HG03139 (cell line): Measurements from ENCODE around the gene RRN3.
A peak's percentile ranks its signal among the peaks of the same experiment; 100 is the strongest.
"Not testable (repeated sequence)": the region's sequence is repeated elsewhere in the genome, so short reads cannot be mapped to it uniquely, and the experiment has no call there.

ENCODE experiments used
- ATAC-seq: cut with Tn5 transposase; IDR thresholded peaks from one replicate; pipeline ENCODE4 v1.9.1; 2021; ENCODE audit not compliant: unreplicated experiment

Gene RRN3

DNA sequence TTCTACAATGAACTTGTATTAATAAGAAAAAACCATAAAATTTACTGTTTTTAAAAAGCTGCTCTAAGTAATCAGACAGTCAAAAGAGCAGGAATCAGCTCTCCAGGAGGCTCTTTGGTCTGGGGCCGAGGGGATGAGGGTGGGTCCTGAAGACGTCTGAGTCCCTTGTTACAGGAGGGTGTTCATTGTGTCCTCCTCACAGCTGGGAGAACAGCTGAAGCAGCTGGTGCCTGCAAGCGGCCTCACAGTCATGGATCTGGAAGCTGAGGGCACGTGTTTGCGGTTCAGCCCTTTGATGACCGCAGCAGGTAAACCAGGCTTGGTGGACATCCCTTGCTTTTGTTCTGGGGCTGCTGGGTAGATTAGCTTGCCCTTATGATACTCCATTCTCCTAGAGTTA lies 64.3 kb downstream of the RRN3 start:
- not testable (repeated sequence) for ATAC-seq

DNA sequence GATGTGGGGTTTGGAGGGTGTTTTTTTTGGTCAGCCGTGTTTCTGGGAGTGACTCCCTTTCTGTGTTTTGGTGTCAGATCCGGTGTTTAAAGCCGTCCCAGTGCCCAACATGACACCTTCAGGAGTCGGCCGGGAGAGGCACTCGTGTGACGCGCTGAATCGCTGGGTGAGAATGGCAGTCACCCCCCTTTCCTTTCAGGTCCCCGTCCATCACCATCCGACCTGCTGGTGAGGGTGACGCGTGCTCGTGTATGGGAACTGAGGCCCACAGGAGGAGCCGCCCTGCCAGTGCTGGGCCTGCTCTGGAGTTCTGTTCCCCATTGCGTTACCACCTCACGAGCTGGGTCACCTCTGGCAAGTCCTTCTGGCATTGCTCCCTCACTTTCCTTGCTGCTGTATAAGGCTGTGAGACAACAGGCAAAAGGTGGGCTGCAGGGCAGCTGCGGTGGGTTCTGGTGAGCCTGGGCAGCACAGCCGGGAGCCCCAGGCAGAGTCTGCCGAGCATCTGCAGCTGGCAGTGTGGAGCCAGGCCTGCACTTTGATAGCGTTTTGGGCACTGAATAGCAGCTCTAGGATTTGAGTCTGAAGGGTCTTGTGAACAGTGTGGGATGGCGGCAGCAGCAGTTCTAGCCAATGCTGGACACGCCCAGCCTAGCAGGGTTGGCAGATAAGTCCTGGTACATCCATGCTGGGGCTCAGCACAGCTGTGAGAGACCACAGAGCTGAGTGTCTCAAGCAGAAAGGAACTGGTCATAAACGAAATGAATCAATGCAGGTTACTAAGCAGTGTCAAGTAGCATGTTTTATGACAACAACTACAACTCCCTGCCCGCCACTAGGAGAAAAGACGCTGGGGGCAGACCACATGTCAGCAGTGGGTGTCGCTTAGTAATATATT lies 65.0 kb downstream of the RRN3 start:
- ATAC-seq, result not testable (repeated sequence)

DNA sequence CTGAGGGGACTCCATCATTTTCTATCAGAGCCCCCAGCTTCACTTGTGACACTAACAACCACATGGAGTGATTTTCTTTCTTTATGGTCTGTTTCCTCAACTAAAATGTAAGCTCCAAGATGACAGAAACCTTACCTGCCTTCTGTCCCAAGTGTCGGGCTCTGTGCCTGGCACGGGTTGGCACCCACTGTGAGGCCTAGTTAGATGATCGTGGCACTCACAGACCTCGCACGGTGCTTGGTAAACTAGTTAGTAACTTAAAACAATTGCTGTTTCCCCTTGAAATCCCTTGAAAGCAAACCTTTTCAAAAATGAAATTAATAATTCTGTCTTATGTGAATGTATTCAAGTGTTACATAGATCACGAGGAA lies 65.7 kb downstream of the RRN3 start:
- not testable (repeated sequence) for ATAC-seq

DNA sequence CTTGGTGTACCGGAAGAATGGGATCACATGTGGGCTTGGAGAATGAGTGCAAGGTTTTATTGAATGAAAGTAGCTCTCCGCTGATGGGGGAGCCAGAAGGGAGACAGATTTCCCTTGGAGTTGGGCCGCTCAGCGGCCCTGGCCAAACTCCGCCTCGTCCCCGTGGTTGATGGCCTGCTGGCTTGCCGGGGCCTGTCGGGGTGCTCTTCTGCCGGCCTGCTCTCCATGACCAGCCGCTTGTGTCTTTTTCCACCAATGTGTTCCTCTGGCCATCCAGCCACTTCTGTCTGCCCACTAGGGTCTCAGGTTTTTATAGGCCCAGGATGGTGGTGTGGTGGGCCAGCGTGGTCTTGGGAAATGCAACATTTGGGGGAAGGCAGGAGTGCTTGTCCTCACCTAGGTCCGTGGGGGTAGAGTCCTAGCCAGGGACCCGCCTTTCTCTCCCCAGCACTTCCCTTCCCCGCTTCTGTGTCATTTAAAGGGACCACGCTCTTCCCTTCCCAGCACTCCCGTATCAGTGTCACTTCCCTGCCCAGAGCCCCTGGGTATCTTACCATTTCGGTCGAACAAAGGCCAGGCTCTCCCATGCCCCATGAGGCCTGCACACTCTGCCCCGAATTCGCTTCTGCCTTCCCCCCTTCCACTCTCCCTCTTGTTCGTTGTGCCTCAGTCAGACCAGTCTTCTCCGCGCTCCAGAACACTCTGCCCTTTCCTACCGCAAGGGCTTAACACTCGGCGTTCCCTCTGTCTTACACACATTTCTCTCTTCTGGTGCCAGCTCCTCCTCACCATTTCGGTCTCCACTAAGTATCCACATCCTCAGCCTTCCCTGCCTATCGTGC lies 66.3 kb downstream of the RRN3 start:
- ATAC-seq, result not testable (repeated sequence)

DNA sequence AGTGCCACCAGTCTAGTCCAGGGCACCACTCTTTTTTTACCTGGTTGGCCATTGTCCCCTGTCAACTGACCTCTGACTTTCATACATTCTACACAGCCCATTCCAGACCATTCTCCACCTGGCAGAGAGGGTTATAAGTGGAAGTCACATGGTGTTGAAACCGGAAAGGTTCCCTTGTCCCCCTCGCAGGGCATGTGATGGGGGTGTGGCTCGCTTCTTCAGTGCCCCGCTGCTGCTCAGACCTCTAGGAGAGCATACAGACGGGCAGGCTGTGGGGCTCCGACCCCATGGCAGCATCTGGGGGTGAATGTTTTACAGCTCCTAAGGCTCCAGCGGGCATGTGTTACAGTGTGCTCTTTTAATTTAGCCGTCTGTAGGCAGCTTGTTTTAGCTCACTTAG lies 67.0 kb downstream of the RRN3 start:
- not testable (repeated sequence) for ATAC-seq

DNA sequence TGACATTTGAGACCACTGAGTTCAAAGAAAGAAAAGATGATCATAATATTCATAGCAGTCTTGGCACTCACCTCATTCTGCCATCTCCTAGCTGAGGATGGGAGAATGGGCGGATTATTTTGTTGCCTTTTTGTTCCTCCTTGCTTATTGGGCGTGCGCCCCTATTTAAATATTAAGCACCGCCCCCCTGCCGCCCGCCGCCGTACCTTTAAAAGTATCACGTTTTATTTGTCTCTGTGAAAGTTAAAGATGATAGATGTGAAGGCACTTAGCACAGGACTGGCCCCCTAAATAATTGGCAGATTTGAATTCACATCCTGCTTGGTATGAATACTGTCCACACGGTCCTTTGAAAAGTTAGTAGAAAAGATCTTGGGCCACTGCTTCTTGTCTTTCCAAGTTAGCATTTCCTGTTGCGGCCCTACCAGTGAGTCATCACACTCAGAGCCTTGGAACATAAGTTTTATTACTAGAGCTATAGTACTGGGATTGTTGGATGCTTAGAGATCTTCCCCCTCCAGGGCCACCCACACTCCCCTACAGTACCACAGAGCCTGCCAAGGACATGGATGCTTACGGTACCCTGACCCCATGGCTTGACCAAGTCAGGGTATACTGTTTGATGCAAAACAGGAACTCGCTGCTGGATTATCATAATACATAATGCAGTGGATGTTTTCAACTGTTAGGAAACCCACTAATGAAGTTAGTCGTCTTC lies 68.7 kb downstream of the RRN3 start:
- not testable (repeated sequence) for ATAC-seq

DNA sequence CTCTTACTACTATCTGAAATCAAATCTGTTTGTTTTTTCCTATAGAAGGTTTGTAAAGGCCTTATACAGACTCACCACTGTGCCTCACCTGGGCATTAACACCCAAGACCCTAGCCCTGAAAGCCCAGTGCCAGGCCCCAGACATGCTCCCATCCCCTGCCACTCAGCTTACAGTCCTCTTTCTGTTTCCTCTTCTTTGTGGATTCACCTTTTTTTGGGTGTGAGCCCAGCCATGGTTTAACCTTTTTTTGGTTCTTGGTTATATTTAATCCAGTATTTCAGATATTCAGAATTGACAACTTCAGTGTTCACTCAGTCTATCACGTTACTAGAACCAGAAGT lies 69.2 kb downstream of the RRN3 start:
- ATAC-seq, result not testable (repeated sequence)

DNA sequence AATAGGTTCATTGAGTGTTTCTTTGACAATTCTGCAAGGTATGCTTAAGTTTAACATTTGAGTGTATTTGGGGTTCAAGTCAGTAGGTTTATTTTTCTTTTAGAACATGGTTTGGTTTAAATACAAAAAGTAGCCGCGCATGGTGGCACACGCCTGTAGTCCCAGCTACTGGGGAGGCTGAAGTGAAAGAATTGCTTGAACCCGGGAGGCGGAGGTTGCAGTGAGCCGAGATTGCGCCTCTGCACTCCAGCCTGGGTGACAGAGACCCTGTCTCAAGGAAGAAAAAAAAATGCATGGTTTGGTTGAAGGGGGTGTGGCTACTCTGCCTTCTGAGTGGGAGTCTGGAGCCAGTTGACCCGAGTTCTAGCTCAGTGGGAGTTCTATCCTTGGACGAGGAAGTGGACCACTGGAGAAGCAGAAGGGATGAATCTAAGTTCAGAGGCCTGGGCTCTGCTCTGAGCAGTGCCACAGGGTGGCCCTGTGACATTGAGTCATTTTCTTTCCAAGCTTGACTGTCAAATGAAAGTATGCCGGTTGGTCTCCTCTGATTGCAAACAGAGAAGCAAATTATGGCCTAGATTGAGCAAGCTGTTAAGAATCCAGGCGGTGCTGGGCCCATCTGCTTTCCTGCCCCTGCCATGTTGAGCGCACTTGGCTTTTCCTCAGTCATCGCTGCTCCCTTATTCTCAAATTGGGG lies 70.5 kb downstream of the RRN3 start:
- not testable (repeated sequence) for ATAC-seq

DNA sequence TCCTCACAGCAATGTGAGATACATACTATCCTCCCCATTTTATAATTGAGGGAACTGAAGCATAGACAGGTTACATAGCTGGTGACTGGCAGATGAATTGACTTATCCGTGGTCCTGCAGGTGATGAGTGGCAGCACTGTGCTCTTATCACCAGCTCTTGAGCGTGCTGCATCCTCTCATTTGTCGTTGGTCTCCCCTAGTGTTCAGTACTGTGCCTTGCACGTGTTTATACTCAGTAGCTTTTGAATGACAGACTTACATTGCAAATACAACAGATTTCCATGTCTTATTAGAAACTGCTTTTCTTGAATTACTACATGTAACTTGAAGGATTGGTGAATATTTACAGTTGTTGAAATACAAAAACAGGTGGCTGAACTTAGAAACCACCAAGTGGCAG lies 71.9 kb downstream of the RRN3 start:
- peak; percentile 83 for ATAC-seq

DNA sequence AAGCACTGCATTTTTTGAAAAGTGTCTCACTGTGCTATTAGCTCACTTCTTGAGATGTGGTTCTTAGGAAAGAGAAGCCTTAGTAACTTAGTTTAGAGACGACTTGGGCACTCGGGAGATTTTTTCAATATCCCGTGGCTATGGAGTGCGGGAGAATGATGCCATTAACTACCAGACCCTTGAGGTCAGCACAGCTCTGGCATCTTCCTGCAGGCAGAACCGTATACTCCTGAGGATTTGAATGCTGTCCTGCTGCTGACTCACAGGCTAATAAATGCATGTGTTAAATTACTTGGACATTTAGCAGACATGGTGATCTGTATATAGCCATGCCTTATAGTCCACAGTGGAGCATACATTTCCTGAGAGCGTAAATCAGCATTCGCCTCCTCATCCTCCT lies 72.6 kb downstream of the RRN3 start:
- not testable (repeated sequence) for ATAC-seq

DNA sequence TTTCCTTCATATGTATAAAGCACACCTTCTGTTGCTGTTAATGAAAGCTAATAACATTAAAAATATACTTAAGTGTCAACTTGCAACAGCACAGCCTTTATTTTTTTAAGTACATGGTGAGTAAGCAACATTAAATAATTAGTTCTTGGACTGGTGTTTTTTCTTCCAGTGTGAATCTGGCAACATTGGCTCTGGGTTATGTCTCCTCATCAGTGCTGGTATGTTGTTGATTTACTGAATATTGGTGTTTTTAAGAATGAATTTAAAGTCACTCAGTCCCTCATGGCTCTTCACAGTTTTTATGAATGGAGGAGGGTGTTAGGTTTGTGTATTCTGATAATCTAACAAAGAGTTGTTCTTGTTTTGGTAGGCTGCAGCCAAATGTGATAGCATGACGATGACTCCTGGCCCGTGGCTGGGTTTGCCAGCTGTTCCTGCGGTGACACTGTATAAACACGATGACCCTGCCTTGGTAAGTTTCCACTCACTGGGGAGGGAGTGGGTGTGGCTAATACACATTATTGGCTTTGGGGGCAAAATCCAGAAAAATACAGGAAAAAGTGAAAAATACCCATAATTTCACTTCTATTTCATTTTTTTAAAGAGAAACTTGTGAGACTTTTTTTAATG lies 77.0 kb downstream of the RRN3 start:
- not testable (repeated sequence) for ATAC-seq

DNA sequence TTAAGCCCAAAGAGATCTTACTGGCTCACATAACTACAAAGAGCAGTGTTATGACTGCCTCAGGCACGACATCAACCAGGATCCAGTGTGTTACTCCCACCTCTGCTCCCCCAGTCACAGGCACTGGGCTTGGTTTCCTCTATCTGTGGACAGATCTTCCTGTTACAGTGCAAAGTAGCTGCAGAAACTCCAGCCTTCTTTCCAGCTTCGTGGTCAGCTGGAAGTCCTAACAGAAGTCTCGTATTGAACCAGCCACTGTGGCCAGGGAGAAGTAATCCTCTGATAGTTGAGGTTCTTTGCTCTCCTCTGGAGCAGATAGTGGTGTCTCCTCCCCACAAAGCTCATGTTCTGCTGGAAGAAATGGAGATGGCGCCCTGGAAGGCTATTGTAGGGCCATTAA lies 77.7 kb downstream of the RRN3 start:
- not testable (repeated sequence) for ATAC-seq

DNA sequence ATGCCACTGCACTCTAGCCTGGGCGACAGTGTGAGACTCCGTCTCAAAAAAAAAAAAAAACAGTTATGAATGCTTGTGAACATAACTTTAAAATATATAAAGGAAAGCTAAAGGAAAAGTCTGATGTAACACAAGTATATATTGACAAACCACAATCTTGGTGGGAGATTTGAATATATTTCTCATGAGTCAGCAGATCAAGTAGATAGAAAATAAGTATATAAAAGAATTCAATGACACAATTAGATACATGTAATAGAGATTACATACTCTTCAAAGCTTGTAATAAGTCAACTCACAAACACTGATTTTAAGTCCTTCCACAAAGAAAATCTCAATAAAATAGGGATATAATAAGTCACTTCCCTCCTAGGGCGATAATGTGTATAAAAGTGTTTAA lies 78.4 kb downstream of the RRN3 start:
- ATAC-seq, result not testable (repeated sequence)

DNA sequence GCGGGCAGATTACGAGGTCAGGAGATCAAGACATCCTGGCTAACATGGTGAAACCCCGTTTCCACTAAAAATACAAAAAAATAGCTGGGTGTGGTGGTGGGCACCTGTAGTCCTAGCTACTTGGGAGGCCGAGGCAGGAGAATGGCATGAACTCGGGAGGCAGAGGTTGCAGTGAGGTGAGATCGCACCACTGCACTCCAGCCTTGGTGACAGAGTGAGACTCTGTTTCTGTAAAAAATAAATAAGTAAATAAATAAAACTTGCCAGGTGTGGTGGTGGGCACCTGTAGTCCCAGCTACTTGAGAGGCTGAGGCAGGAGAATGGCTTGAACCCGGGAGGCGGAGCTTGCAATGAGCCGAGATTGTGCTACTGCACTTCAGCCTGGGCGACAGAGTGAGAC lies 81.1 kb downstream of the RRN3 start:
- not testable (repeated sequence) for ATAC-seq
